NOMO-1 (cell line): ENCODE measurements around the gene ZNF442.
"Not testable (repeated sequence)": the region's sequence is repeated elsewhere in the genome, so short reads cannot be mapped to it uniquely, and the experiment has no call there.

Experiments used
- DNase-seq, 2 experiments: peaks; one replicate each; lab custom pipeline; 2025; ENCODE audit not compliant: unreplicated experiment in 2 of 2; lab: John Stamatoyannopoulos, UW

Gene ZNF442

DNA sequence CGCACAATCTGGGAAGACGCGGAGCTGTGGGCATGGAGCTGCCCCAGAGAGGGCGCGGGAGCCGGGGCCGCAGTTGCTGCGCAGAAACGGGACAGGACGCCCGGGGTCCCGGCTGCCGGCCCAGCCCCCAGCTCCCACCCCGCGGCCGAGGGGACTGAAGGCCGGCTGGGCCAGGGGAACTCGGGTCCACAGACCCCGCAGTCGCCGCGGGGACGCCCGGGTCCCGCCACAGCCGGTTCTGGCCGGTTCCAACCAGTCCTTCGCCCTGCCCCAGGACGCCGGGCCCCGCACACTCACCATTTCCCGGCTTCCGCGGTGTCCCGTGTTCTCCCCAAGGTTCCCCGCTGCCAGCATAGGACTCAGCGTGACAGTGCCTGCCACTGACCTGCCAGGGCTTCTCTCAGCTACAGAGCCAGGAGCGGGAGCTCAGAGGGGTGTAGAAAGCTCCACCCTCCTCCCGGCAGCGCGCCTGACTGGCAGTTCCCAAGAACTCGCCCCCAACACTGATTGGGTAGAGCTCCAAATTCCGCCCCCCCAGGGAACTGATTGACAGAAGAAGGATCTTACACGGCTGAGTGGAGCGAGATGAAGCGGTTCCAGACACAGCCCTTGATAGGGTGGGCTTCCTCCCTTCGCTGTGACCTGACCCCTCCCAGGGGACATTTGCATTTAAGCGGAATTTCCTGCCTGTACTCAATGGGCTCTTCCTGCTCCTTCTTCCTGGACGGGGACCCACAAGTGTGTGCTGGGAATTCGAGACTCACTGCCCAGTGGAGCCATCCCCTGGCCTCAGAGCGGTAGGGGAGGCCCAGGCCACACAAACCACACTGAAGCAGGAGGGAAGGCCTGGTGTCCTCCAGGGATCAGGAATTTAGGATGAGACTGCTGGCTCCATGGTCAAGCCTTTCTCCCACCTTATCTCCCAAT is at the start of gene ZNF442:
TSS of gene ZNF442 (minus strand) at position 448 of the 927 bp plus-strand sequence. CDS start 2,052 bp downstream, outside the sequence.
- no peak for DNase-seq

DNA sequence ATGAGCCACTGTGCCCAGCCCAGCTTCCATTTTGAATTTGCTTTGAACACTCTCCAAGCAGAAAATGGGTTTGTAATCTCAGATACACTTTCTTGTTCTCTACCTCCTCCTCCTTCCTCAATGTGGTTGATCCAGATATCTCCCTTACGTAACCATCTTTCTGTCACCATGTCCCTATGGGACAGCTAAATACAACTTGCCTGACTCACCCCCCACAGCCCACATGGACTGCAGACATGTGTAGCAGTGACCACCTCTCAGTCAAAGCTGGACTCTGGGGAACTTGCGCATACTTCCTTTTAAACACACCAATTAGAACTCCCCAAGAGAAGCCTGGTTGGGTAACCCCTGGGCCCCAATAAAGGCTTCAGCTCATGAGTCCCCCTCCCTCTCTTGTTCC is 46.4 kb upstream of the ZNF442 start:
- DNase-seq = no peak

- peak; percentile 83 to 91 for DNase-seq
Observed at GRCh38 chr19:12400633-12401502, 35.4 kb upstream of the ZNF442 start, which contains the start of gene ZNF799. Gene ZNF799, minus strand, starts transcription at chr19:12401271. Its CDS starts 201 bp downstream, at chr19:12401070.

GRCh38 chr19:12399901-12400632 is 34.6 kb upstream of the ZNF442 start:
- DNase-seq = not testable (repeated sequence)

GRCh38 chr19:12391148-12391547 is 25.7 kb upstream of the ZNF442 start:
- DNase-seq = not testable (repeated sequence)

GRCh38 chr19:12386365-12386764 is 20.9 kb upstream of the ZNF442 start:
- DNase-seq = not testable (repeated sequence)

DNA sequence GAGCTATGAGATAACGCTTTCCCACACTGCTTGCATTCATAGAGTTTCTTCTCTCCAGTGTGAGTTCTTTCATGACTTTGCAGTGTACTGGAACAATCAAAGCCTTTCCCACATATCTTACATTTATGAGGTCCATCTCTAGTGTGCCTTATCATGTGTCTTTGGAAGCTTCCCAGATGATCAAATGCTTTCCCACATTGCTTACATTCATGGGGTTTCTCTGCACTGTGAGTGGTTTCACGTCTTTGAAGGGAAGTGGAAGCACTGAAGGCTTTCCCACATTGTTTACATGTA is 14.9 kb upstream of the ZNF442 start:
- DNase-seq = no peak

DNA sequence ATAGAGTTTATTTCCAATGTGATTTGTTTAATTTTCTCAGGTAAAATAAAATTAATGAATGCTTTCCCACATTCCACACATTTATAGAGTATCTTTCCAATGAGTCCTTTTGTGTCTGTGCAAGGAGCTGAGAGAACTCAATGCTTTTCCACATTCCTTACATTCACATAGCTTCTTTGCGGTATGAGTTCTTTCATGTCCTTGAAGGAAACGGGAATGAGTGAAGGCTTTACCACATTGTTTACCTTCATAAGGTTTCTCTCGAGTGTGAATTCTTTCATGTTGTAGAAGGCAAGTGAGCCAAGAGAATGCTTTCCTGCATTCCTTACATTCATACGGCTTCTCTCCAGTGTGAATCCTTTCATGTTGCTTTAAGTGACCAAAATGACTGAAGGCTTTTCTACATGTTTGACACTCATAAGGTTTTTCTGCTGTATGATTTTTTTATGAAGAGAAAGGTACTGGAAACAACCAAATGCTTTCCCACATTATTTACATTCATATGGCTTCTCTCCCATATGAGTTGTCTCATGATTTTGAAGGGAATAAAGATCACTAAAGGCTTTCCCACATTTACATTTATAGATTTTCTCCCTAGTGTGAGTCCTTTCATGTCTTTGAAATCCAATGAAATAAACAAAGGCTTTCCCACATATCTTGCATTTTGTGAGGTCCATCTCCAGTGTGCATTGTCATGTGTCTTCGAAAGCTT is 14.4 kb upstream of the ZNF442 start:
- DNase-seq = no peak

- DNase-seq = no peak
Observed at GRCh38 chr19:12374026-12374425, 8.5 kb upstream of the ZNF442 start.

DNA sequence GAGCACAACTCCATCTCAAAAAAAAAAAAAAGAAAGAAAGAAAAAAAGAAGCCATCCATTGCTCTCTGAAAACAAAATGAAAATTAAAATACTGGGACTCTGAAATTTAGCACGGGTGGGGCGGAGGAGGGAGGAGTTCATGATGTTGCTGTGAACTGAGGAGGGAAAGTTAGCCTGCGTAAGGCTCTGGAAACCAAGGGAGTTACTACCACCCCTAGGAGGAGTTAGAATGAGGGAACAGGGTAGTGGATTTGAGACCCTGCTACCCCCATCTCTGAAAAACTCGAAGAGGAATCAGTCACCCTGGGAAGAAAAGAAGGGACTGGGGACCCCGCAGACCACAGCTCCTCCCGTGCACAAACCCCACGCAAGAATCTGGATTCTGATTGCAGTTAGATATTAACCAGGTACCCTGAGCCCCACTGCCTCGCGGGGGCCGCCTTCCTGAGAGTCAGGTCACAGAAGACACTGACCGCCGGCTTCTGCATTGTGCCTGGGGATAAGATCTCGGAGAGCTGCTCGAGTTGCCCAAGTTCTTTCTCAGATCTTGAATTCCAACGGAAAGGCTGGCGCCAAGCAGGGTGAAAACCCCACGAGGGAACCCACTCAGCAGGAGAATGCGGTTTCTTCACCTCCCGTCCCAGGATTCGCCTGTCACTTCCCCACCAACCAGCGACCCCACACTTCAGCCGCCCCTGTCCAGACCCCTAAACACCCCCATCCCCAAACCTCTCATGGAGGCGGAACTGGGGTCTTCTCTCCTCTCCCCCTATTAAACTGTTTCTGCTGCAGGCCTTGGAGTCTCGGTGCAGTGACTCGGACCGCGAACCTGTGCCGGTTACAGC is 870 bp downstream of the ZNF442 start:
- no peak for DNase-seq

DNA sequence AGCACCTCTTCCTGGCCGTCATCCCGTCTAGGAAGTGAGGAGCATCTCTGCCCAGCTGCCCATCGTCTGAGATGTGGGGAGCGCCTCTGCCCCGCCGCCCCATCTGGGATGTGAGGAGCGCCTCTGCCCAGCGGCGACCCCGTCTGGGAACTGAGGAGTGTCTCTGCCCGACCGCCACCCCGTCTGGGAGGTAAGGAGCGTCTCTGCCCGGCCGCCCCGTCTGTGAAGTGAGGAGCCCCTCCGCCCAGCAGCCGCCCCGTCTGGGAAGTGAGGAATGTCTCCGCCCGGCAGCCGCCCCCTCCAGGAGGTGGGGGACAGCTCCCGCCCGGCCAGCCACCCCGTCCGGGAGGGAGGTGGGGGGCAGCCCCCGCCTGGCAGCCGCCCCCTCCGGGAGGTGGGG is 3.2 kb downstream of the ZNF442 start:
- not testable (repeated sequence) for DNase-seq

- DNase-seq = no peak
Observed at GRCh38 chr19:12353375-12353774, 12.1 kb downstream of the ZNF442 start.

- DNase-seq = no peak
Observed at GRCh38 chr19:12350890-12351197, 14.6 kb downstream of the ZNF442 start.

DNA sequence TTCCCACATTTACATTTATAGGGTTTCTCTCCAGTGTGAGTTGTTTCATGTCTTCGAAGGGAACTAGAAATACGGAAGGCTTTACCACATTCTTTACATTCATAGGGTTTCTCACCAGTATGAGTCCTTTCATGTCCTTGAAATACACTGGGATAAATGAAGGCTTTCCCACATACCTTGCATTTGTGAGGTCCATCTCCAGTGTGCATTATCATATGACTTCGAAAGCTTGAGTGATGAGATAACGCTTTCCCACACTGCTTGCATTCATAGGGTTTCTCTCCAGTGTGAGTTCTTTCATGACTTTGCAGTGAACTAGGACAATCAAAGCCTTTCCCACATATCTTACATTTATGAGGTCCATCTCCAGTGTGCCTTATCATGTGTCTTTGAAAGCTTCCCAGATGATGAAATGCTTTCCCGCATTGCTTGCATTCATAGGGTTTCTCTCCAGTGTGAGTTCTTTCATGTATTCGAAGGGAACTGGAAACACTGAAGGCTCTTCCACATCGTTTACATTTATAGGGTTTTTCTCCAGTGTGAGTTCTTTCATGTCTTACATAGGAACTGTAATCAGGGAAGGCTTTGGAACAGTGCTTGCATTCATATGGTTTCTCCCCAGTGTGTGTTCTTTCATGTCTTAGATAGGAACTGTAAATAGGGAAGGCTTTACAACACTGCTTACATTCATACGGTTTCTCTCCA is 15.1 kb downstream of the ZNF442 start:
- no peak for DNase-seq

DNA sequence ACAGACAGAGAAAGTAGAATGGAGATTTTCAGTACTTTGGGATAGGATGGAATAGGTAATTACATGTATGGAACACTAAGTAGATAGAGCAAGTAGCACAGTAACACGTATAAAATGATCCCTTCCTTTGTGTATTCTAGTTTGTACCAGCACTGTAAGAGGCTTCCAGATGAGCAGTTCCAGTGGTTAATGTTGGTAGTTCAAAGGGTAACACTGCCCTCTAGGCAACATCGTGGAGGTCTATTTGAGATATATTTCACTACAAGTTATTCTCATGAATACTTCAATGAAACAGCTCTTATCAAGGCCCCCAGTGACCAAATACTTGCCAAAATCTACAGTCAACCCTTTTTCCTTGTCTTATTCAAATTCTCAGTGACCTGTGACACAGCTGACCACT is 18.6 kb downstream of the ZNF442 start:
- DNase-seq = no peak

DNA sequence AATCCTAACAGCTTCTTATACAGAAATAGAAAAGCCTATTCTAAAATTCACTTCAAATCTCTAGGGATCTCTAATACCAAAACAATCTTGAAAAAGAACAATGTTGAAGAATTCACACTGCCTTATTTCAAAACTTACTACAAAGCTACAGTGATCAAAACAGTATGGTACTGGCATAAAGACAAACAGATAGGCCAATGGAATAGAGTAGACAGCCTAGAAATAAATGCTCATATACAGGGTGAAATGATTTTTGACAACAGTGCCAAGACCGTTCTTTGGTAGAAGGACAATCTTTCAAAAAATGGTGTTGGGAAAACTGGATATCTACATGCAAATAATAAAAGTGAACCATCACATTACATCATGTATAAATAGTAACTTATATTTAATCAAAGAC is 20.3 kb downstream of the ZNF442 start:
- no peak for DNase-seq

GRCh38 chr19:12333162-12334159 is 32.0 kb downstream of the ZNF442 start, which contains the start of gene ZNF563:
Gene ZNF563, minus strand, starts transcription at chr19:12333633. Its CDS starts 151 bp downstream, at chr19:12333482.
- DNase-seq = no peak
